Progenitor cell of endocrine pancreas (in vitro differentiated cells): ENCODE results near the gene HIPK1. TPM values are rescaled to one million over a fixed set of nuclear protein-coding genes. Genes with fewer than 3 reads are reported as not detected.

Experiments
- DNase-seq: peaks from one replicate; pipeline ENCODE4 v3.0.0; 2021; ENCODE audit warnings: low spot score; ENCODE audit not compliant: unreplicated experiment
- H3K27ac Mint-ChIP-seq: 2 replicates; pipeline ENCODE4 v1.8.0; 2021; ENCODE audit warnings: mild to moderate bottlenecking, moderate library complexity, mixed read lengths
- H3K27me3 Mint-ChIP-seq: 2 replicates; pipeline ENCODE4 v1.8.0; 2021; ENCODE audit warnings: mixed read lengths
- H3K36me3 Mint-ChIP-seq: 2 replicates; pipeline ENCODE4 v1.8.0; 2022; ENCODE audit warnings: mixed read lengths; ENCODE audit not compliant: insufficient read depth
- H3K4me1 Mint-ChIP-seq: 2 replicates; pipeline ENCODE4 v1.8.0; 2021; ENCODE audit warnings: low read depth, mixed read lengths
- H3K4me3 Mint-ChIP-seq: 2 replicates; pipeline ENCODE4 v1.8.0; 2021; ENCODE audit warnings: low read depth, mild to moderate bottlenecking, moderate library complexity, mixed read lengths
- H3K9me3 Mint-ChIP-seq: 2 replicates; pipeline ENCODE4 v1.8.0; 2021; ENCODE audit warnings: low read depth, mixed read lengths
- long read RNA-seq: library from polyadenylated mRNA; unstranded; transcript quantifications from one replicate; pipeline ENCODE4 v2.0.0, GENCODE V29; 2020
- total RNA-seq: library from RNA; stranded (reverse); gene quantifications from 2 replicates; pipeline ENCODE4 v1.2.1, GENCODE V29; 2021
- TF ChIP-seq, protein P1 (sequence below): fragments of 200-600 bp; sonication (generic); IDR thresholded peaks from one replicate; pipeline ENCODE4 v1.5.0; 2021; ENCODE audit warnings: antibody characterized with exemption, mild to moderate bottlenecking; ENCODE audit not compliant: unreplicated experiment

The HIPK1 gene
- total RNA-seq, result 52.4 and 54.2 TPM in 2 replicates
- long read RNA-seq, partial matches to known transcripts, result 9 of 25 reads
- long read RNA-seq, other reads (novel, unspliced or antisense), result 16 of 25 reads

DNA sequence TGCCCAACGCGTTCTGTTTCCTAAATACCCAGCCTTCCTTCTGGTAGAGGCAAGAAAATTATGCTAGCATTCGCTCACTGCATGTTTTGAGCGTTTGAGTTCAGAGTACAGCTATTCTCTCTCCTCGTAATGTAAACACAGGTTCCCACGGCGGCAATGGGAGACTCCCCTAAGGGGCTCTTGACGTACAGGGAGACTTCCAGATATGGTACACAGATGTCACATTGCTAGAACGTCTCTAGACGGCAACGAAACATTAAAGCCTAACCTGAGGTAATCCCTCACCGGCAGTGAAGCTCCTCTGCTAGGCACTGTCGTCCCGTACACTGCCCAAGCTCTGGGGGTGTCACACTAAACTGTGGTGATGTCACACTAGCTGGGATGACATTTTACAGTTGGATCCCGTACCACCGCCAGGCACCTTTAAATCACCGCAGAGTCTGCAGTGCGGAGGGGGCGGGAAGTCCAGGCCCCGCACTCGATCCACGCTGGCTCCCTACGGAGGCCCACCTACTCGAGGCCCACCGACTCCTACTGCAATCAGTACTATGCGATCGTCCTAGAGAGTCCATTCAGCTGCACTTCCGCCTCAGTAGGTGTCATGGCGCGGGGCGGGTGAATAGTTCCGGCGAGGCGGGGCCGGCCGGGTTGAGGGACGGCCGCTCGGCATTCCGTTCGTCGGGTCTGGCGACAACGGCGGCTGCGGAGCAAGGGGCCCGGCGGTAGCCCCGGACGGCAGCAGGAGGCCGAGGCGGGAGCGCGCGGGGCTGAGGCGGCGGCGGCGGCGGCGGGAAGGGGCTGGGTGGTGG lies at the start of gene HIPK1:
HIPK1 (plus strand) TSS at position 384 of the 809 bp plus-strand sequence.
- Mint-ChIP-seq H3K27me3 (peaks cover 4% of the 10 kb centered on the region), H3K36me3 (peaks cover 1% of the 10 kb centered on the region), H3K4me1 (peaks cover 49% of the 10 kb centered on the region), H3K9me3 (no peaks in the 10 kb centered on the region), H3K4me3 (peak within 1 kb of the TSS; percentile 95), H3K27ac (peak within 1 kb of the TSS; percentile 99)
- TF ChIP-seq, protein P1, sequence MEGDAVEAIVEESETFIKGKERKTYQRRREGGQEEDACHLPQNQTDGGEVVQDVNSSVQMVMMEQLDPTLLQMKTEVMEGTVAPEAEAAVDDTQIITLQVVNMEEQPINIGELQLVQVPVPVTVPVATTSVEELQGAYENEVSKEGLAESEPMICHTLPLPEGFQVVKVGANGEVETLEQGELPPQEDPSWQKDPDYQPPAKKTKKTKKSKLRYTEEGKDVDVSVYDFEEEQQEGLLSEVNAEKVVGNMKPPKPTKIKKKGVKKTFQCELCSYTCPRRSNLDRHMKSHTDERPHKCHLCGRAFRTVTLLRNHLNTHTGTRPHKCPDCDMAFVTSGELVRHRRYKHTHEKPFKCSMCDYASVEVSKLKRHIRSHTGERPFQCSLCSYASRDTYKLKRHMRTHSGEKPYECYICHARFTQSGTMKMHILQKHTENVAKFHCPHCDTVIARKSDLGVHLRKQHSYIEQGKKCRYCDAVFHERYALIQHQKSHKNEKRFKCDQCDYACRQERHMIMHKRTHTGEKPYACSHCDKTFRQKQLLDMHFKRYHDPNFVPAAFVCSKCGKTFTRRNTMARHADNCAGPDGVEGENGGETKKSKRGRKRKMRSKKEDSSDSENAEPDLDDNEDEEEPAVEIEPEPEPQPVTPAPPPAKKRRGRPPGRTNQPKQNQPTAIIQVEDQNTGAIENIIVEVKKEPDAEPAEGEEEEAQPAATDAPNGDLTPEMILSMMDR, result no peak
- peak; percentile 86 for DNase-seq

DNA sequence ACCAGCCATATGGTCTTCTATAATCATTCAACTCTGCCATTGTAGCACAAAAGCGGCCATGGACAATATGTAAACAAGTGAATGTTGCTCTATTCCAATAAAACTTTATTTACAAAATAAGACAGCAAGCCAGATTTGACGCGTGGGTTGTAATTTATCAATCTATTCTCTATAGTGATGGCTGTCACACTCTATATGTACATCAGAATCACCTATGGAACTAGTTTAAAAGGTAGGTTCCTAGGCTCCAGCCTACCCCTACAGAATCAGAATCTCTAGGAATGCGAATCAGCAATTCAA lies 49.4 kb upstream of the HIPK1 start:
- TF ChIP-seq, protein P1, result no peak
- Mint-ChIP-seq H3K27ac (no peak overlapping the region), H3K36me3 (no peaks in the 10 kb centered on the region), H3K4me1 (peaks cover 17% of the 10 kb centered on the region), H3K4me3 (no peak overlapping the region), H3K27me3 (no peaks in the 10 kb centered on the region), H3K9me3 (no peaks in the 10 kb centered on the region)
- no peak for DNase-seq

DNA sequence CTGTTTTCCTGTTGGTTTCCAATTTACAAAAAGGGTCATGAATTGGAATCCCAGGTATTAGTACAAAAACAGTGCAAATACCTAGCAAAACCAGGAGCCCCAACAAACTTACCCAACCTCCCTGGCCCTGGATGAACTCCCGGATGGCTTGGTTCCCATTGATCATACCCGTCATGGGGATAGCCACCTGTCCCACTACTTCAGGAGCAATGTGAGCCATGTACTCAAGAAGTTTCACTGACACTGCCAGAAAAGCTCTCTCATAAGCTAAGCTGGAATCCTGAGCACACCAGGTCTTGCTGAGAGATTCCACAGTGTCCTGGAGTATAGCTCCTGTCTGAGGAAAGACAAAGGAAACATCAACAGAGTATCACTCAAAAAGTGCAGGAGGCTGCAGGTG lies 47.5 kb upstream of the HIPK1 start:
- no peaks in the 10 kb centered on the region for H3K27me3 Mint-ChIP-seq
- H3K36me3 Mint-ChIP-seq, result no peaks in the 10 kb centered on the region
- H3K9me3 Mint-ChIP-seq, result no peaks in the 10 kb centered on the region
- DNase-seq, result no peak
- H3K27ac Mint-ChIP-seq, result no peak overlapping the region
- no peak overlapping the region for H3K4me3 Mint-ChIP-seq
- H3K4me1 Mint-ChIP-seq, result peaks cover 17% of the 10 kb centered on the region
- TF ChIP-seq, protein P1, result no peak

DNA sequence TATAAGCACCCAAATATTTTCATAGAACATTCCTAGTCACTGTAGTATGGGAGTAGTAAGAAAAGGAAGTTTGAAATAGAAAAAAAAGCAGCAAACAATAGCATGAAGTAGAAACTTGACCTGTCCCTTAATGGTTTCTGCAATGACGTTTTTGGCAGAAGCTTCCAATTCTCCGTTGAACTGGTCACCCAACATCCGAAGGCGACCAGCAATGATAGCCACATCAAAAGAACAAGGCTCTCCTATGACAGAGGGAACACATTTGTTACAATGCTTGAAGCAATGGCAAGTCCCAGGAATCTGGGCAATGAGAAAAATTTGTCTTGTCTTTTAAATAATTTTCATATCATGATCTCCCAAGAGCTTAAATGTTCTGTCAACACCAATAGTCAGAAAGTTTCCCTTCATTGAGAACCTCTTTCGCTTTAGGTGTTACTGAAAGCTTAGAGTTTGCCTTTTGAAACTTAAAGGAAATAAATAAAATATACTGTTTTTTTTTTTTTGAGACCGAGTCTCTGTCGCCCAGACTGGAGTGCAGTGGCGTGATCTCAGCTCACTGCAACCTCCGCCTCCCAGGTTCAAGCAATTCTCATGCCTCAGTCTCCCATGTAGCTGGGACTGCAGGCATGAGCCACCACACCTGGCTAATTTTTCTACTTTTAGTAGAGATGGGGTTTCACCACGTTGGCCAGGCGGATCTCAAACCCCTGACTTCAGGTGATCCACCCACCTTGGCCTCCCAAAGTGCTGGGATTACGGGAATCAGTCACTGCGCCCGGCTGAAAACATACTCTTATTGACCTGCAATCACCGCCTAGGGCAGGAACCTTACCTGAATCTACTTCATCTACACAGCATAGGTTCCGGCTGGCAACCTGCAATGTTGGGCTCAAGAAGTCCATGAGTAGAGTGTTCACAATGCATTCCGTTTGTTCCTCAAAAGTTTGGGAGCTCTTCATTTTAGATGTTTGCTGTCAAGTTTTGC lies 42.4 kb upstream of the HIPK1 start:
- TF ChIP-seq, protein P1, result no peak
- Mint-ChIP-seq H3K36me3 (no peaks in the 10 kb centered on the region), H3K9me3 (no peaks in the 10 kb centered on the region), H3K4me3 (no peak overlapping the region), H3K27ac (no peak overlapping the region), H3K27me3 (no peaks in the 10 kb centered on the region), H3K4me1 (peaks cover under 1% of the 10 kb centered on the region)
- no peak for DNase-seq
